GM23248 (cell line): ENCODE data around the gene AIPL1. TPM values are rescaled to one million over a fixed set of nuclear protein-coding genes. Genes with fewer than 3 reads are reported as not detected.
"Not testable (repeated sequence)": the region's sequence is repeated elsewhere in the genome, so short reads cannot be mapped to it uniquely, and the experiment has no call there.

Experiments used
- DNase-seq: peaks from one replicate; pipeline ENCODE4 v3.0.0-alpha.2; 2015
- H2AFZ ChIP-seq: fragments of 200-600 bp; sonication (generic); 2 replicates; pipeline ENCODE4 v1.6.1; 2016; ENCODE audit warnings: antibody characterized with exemption
- H3F3A ChIP-seq: fragments of 200-600 bp; sonication (generic); 2 replicates; pipeline ENCODE4 v1.6.1; 2016; ENCODE audit warnings: mild to moderate bottlenecking, antibody characterized with exemption, mixed run types; ENCODE audit not compliant: insufficient read depth
- H3K27ac ChIP-seq: fragments of 200-600 bp; sonication (generic); 2 replicates; pipeline ENCODE4 v1.5.1; 2016; ENCODE audit warnings: mild to moderate bottlenecking
- H3K27me3 ChIP-seq: fragments of 200-600 bp; sonication (generic); replicated peaks from 2 replicates; pipeline ENCODE4 v1.6.1; 2016; ENCODE audit warnings: mild to moderate bottlenecking; ENCODE audit not compliant: insufficient read depth
- H3K36me3 ChIP-seq: fragments of 200-600 bp; sonication (generic); 2 replicates; pipeline ENCODE4 v1.6.1; 2016; ENCODE audit warnings: low read depth, mild to moderate bottlenecking
- H3K4me1 ChIP-seq: fragments of 200-600 bp; sonication (generic); 2 replicates; pipeline ENCODE4 v1.6.1; 2016; ENCODE audit warnings: mild to moderate bottlenecking; ENCODE audit not compliant: insufficient read depth
- H3K4me2 ChIP-seq: fragments of 200-600 bp; sonication (generic); one replicate; pipeline ENCODE4 v1.6.1; 2016; ENCODE audit warnings: mild to moderate bottlenecking; ENCODE audit not compliant: unreplicated experiment
- H3K4me3 ChIP-seq: fragments of 200-600 bp; sonication (generic); 2 replicates; pipeline ENCODE4 v1.5.1; 2016; ENCODE audit warnings: mild to moderate bottlenecking
- H3K79me2 ChIP-seq: fragments of 200-600 bp; sonication (generic); 2 replicates; pipeline ENCODE4 v1.6.1; 2016; ENCODE audit warnings: mild to moderate bottlenecking; ENCODE audit not compliant: insufficient read depth
- H3K9ac ChIP-seq: fragments of 200-600 bp; sonication (generic); 2 replicates; pipeline ENCODE4 v1.6.1; 2016; ENCODE audit warnings: mild to moderate bottlenecking
- H3K9me2 ChIP-seq: fragments of 200-600 bp; sonication (generic); 2 replicates; pipeline ENCODE4 v1.6.1; 2016; ENCODE audit warnings: mixed run types, mild to moderate bottlenecking, moderate library complexity; ENCODE audit not compliant: insufficient read depth
- H3K9me3 ChIP-seq: fragments of 200-600 bp; sonication (generic); one replicate; pipeline ENCODE4 v1.6.1; 2017; ENCODE audit warnings: low read depth
- H4K20me1 ChIP-seq: fragments of 200-600 bp; sonication (generic); 2 replicates; pipeline ENCODE4 v1.6.0; 2016; ENCODE audit not compliant: insufficient read depth
- EZH2 ChIP-seq: fragments of 200-600 bp; sonication (generic); IDR thresholded peaks from 2 replicates; pipeline ENCODE4 v1.6.1; 2018; ENCODE audit warnings: antibody characterized with exemption, mild to moderate bottlenecking; ENCODE audit not compliant: insufficient read depth, poor library complexity, severe bottlenecking
- EZH2phosphoT487 ChIP-seq: fragments of 200-600 bp; sonication (generic); IDR thresholded peaks from 2 replicates; pipeline ENCODE4 v1.6.1; 2018; ENCODE audit warnings: antibody characterized with exemption, moderate library complexity, mild to moderate bottlenecking, low read depth; ENCODE audit not compliant: insufficient read depth
- WGBS, 2 experiments: methylation state at CpG; one replicate each; pipeline ENCODE4 v1.1.6; 2015 to 2017; ENCODE audit warnings: low lambda C conversion rate in 2 of 2, low coverage in 1 of 2; ENCODE audit errors: missing lambda C conversion rate in 2 of 2; 5-methylcytosine and 5-hydroxymethylcytosine counted together
- in situ Hi-C: fragments of 300-500 bp; cut with MboI; formaldehyde crosslinking; loops from 2 replicates; pipeline ENCODE4 v1.15.0; 2020
- polyA plus RNA-seq: library from polyadenylated mRNA; unstranded; fragments of >200 nt; fragmentation: Nextera tagmentation; extraction: Ambion mirVana; gene quantifications from 2 replicates; pipeline ENCODE4 v1.2.1, GENCODE V29; 2016
- total RNA-seq: library from RNA; depleted of rRNA; stranded (reverse); fragments of >200 nt; shearing (Covaris generic); gene quantifications from 2 replicates; pipeline ENCODE4 v1.2.3, GENCODE V29; 2014; rRNA removed

The AIPL1 gene, protein sequence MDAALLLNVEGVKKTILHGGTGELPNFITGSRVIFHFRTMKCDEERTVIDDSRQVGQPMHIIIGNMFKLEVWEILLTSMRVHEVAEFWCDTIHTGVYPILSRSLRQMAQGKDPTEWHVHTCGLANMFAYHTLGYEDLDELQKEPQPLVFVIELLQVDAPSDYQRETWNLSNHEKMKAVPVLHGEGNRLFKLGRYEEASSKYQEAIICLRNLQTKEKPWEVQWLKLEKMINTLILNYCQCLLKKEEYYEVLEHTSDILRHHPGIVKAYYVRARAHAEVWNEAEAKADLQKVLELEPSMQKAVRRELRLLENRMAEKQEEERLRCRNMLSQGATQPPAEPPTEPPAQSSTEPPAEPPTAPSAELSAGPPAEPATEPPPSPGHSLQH
- not detected in 2 replicates for total RNA-seq
- not detected in 2 replicates for polyA plus RNA-seq

DNA sequence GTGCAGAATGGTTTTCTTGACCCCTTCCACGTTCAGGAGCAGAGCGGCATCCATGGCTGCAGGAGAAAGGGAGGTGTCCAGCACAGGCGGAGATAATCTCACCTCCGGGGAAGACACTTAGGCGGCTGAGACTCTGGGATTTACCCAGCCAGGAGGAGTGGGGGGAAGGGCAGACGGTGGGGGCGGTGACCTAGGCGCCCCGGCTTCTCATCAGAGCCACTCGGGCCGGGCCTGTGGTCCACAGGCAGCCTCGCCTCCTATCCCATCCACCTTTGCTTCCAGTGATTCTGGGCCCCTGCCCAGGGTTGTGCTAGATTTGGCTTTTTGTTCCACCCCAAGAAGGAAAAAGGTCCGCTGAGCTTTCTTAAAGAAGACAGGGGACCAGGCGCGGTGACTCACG is at the start of gene AIPL1:
TSS of gene AIPL1 (minus strand) at position 71 of the 400 bp plus-strand sequence. CDS start at position 54, 17 bp downstream.
- H3F3A ChIP-seq: no peaks in the 10 kb centered on the region
- H4K20me1 ChIP-seq: no peaks in the 10 kb centered on the region
- no peaks in the 10 kb centered on the region for H3K9me2 ChIP-seq
- H3K4me2 ChIP-seq: no peak within 1 kb of the TSS
- WGBS, 2 experiments: 78 to 80% methylated on average over 15 to 16 of the region's 16 CpGs
- H2AFZ ChIP-seq: no peak within 1 kb of the TSS
- no peak within 1 kb of the TSS for H3K27ac ChIP-seq
- no peak for TF ChIP-seq EZH2phosphoT487
- no peak for TF ChIP-seq EZH2
- H3K4me1 ChIP-seq: no peaks in the 10 kb centered on the region
- no peak for DNase-seq
- H3K9ac ChIP-seq: no peak within 1 kb of the TSS
- no peaks in the 10 kb centered on the region for H3K36me3 ChIP-seq
- H3K79me2 ChIP-seq: no peaks in the 10 kb centered on the region
- in situ Hi-C loops: loop anchor here (25.0 kb wide), 2 partner anchors 973 to 1173 kb away; partner anchors contain the start of gene DHX33
- no peaks in the 10 kb centered on the region for H3K9me3 ChIP-seq
- no peak within 1 kb of the TSS for H3K4me3 ChIP-seq
- H3K27me3 ChIP-seq: peaks cover 11% of the 10 kb centered on the region; the same call in 1 of the 2 replicates

DNA sequence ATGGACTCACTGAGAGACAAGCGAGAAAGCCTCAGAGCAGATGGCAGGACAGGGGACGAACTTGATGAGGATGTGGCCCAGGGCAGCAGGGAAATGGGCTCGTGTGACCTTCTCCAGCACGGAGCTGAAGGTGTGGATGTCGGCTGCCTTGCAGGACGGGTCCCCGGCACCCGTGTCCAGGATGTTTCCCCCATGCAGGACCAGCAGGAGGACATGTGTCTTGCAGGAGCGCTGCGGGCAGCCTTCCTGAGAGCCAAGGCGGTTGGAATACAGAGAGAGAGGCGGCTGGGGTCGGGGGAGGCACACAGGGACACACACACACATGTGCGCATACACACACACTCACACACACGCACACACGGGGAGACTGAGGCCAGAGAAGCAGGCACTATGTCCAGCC is 48.6 kb upstream of the AIPL1 start:
- Histone ChIP-seq H2AFZ (no peak overlapping the region), H3K9ac (no peak overlapping the region), H3K27me3 (no peaks in the 10 kb centered on the region), H3K9me3 (no peaks in the 10 kb centered on the region), H3K9me2 (no peaks in the 10 kb centered on the region), H3K27ac (no peak overlapping the region), H3K4me1 (peaks cover 8% of the 10 kb centered on the region), H4K20me1 (no peaks in the 10 kb centered on the region), H3K4me3 (no peak overlapping the region), H3F3A (no peaks in the 10 kb centered on the region), H3K4me2 (no peak overlapping the region), H3K79me2 (no peaks in the 10 kb centered on the region), H3K36me3 (no peaks in the 10 kb centered on the region)
- TF ChIP-seq EZH2: no peak
- no peak for TF ChIP-seq EZH2phosphoT487
- in situ Hi-C loops: no loop called here
- 91% methylated on average over 15 to 16 of the region's 16 CpGs for WGBS, 2 experiments
- DNase-seq: no peak

DNA sequence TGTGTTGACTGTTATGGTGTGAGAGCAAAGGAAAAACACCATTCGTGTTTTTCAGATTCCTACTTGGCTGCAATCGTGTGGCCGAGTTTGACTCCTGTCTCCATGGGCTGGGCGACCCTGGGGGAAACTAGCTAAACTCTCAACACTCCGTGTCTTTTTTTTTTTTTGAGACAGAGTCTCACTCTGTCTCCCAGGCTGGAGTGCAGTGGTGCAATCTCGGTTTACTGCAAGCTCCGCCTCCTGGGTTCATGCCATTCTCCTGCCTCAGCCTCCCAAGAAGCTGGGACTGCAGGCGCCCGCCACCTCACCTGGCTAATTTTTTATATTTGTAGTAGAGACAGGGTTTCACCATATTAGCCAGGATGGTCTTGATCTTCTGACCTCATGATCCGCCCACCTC is 47.9 kb upstream of the AIPL1 start:
- H3K9me2 ChIP-seq, in situ Hi-C loops: not testable (repeated sequence)
- 78 to 82% methylated on average over 10 of the region's 10 CpGs for WGBS, 2 experiments

DNA sequence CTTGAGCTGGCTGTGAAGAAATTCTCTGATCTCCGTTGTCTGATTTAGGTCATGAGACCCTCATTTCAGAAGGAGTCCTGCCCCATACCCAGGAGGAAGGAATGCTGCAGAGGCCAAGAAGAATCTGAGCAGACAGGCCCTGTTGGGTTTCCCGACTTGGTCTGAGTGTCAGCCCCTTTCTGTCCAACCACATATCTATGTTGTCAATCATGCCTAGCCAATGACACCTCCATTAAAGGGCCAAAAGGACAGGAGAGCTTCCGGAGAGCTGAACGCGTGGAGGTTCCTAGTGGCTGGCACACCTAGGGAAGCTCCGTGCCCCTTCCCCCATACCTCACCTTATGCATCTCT is 47.2 kb upstream of the AIPL1 start:
- H3K9ac ChIP-seq: no peak overlapping the region
- DNase-seq: no peak
- H3K4me3 ChIP-seq: no peak overlapping the region
- H3F3A ChIP-seq: 0 out of 2 replicates have a peak, but pooled peaks cover under 1% of the 10 kb centered on the region
- 76 to 89% methylated on average over 6 of the region's 6 CpGs for WGBS, 2 experiments
- no peak overlapping the region for H3K4me2 ChIP-seq
- H3K79me2 ChIP-seq: no peaks in the 10 kb centered on the region
- H3K27me3 ChIP-seq: no peaks in the 10 kb centered on the region
- H4K20me1 ChIP-seq: no peaks in the 10 kb centered on the region
- H3K27ac ChIP-seq: no peak overlapping the region
- in situ Hi-C loops: no loop called here
- H3K36me3 ChIP-seq: no peaks in the 10 kb centered on the region
- H3K9me3 ChIP-seq: no peaks in the 10 kb centered on the region
- TF ChIP-seq EZH2phosphoT487 (no peak), EZH2 (no peak)
- no peak overlapping the region for H2AFZ ChIP-seq
- H3K9me2 ChIP-seq: no peaks in the 10 kb centered on the region
- H3K4me1 ChIP-seq: peaks cover 4% of the 10 kb centered on the region

More for the DNA sequence above, 47.9 kb upstream of the AIPL1 start:
- H3K27me3 ChIP-seq, H3K4me3 ChIP-seq, H3K36me3 ChIP-seq, H3K27ac ChIP-seq, H3K79me2 ChIP-seq, H3K4me1 ChIP-seq, H3K9me3 ChIP-seq, H4K20me1 ChIP-seq, H3F3A ChIP-seq, DNase-seq, H3K9ac ChIP-seq, H3K4me2 ChIP-seq, H2AFZ ChIP-seq: not testable (repeated sequence)
